Activated T-cell treated with anti-CD3 and anti-CD28 coated beads for 4 hours (primary cell): Measurements from ENCODE around the gene MPV17.
A peak's percentile ranks its signal among the peaks of the same experiment; 100 is the strongest.
"Not testable (repeated sequence)": the region's sequence is repeated elsewhere in the genome, so short reads cannot be mapped to it uniquely, and the experiment has no call there.

Experiments
- DNase-seq: peaks from one replicate; pipeline ENCODE4 v3.0.0-alpha.2; 2020

Gene MPV17

GRCh38 chr2:27322766-27323595 is at the start of gene MPV17:
Gene MPV17 (minus strand): TSS chr2:27323097. CDS start chr2:27322517, 580 bp downstream.
- peak; percentile 80 for DNase-seq

- DNase-seq, result no peak
These were observed 48.1 kb upstream of the MPV17 start for GRCh38 chr2:27370816-27371620.

- peak; percentile 98 for DNase-seq
These were observed 47.3 kb upstream of the MPV17 start, which contains the start of the genes EIF2B4 and SNX17 for GRCh38 chr2:27370026-27370815. Gene EIF2B4 (minus strand): TSS chr2:27370338. CDS start chr2:27370314, 24 bp downstream. Gene SNX17 (plus strand): TSS chr2:27370616. CDS start chr2:27370744, 128 bp downstream.

GRCh38 chr2:27369471-27370025 is 46.7 kb upstream of the MPV17 start:
- no peak for DNase-seq

GRCh38 chr2:27363933-27364332 is 41.0 kb upstream of the MPV17 start:
- no peak for DNase-seq

- no peak for DNase-seq
These were observed 40.0 kb upstream of the MPV17 start for GRCh38 chr2:27362678-27363420.

GRCh38 chr2:27356382-27357181 is 33.7 kb upstream of the MPV17 start, which contains the start of gene GTF3C2:
Gene GTF3C2 (minus strand): TSS chr2:27356764. CDS start chr2:27343554, 13,210 bp downstream.
- DNase-seq, result peak; percentile 92

GRCh38 chr2:27356056-27356381 is 33.1 kb upstream of the MPV17 start:
- DNase-seq, result no peak

GRCh38 chr2:27354597-27354927 is 31.7 kb upstream of the MPV17 start:
- DNase-seq, result no peak

GRCh38 chr2:27353762-27354596 is 31.1 kb upstream of the MPV17 start:
- DNase-seq, result no peak

GRCh38 chr2:27353386-27353761 is 30.5 kb upstream of the MPV17 start:
- DNase-seq, result not testable (repeated sequence)

GRCh38 chr2:27351802-27352598 is 29.1 kb upstream of the MPV17 start:
- no peak for DNase-seq

- no peak for DNase-seq
These were observed 27.3 kb upstream of the MPV17 start for GRCh38 chr2:27350106-27350693.

GRCh38 chr2:27347641-27348040 is 24.7 kb upstream of the MPV17 start:
- no peak for DNase-seq

- no peak for DNase-seq
These were observed 13.3 kb upstream of the MPV17 start for GRCh38 chr2:27336173-27336572.

- no peak for DNase-seq
These were observed 12.4 kb upstream of the MPV17 start for GRCh38 chr2:27335311-27335710.

GRCh38 chr2:27324720-27325119 is 1.8 kb upstream of the MPV17 start:
- DNase-seq, result no peak

- DNase-seq, result no peak
These were observed 844 bp upstream of the MPV17 start for GRCh38 chr2:27323596-27324285.
